GM23338 (cell line): Measurements from ENCODE around the gene LRMDA. TPM values are rescaled to one million over a fixed set of nuclear protein-coding genes. Genes with fewer than 3 reads are reported as not detected.

Experiments
- ATAC-seq: fragments of 200-7000 bp; cut with Tn5 transposase; 3 replicates; pipeline ENCODE4 v1.9.1; 2020
- DNase-seq: peaks from one replicate; pipeline ENCODE4 v3.0.0-alpha.2; 2015; ENCODE audit warnings: low spot score
- H2AFZ ChIP-seq: fragments of 200-600 bp; sonication (generic); 2 replicates; pipeline ENCODE4 v1.8.0; 2016; ENCODE audit warnings: antibody characterized with exemption, mild to moderate bottlenecking, moderate library complexity
- H3F3A ChIP-seq: fragments of 200-600 bp; sonication (generic); replicated peaks from 2 replicates; pipeline ENCODE4 v1.8.0; 2017; ENCODE audit warnings: antibody characterized with exemption, mixed run types, low read depth
- H3K27ac ChIP-seq: fragments of 200-600 bp; sonication (generic); 2 replicates; pipeline ENCODE4 v1.6.1; 2016; ENCODE audit warnings: low read depth
- H3K27me3 ChIP-seq: fragments of 200-600 bp; sonication (generic); 2 replicates; pipeline ENCODE4 v1.8.0; 2016; ENCODE audit warnings: mild to moderate bottlenecking, mixed run types, moderate library complexity; ENCODE audit not compliant: insufficient read depth
- H3K36me3 ChIP-seq: fragments of 200-600 bp; sonication (generic); 2 replicates; pipeline ENCODE4 v1.8.0; 2016; ENCODE audit warnings: mild to moderate bottlenecking; ENCODE audit not compliant: insufficient read depth
- H3K4me1 ChIP-seq: fragments of 200-600 bp; sonication (generic); 2 replicates; pipeline ENCODE4 v1.8.0; 2016; ENCODE audit warnings: mild to moderate bottlenecking, moderate library complexity; ENCODE audit not compliant: insufficient read depth
- H3K4me2 ChIP-seq: fragments of 200-600 bp; sonication (generic); 2 replicates; pipeline ENCODE4 v1.7.1; 2017; ENCODE audit warnings: mixed run types
- H3K4me3 ChIP-seq: fragments of 200-600 bp; sonication (generic); 2 replicates; pipeline ENCODE4 v1.6.1; 2016; ENCODE audit warnings: mixed run types
- H3K79me2 ChIP-seq: fragments of 200-600 bp; sonication (generic); replicated peaks from 2 replicates; pipeline ENCODE4 v1.8.0; 2017; ENCODE audit warnings: mild to moderate bottlenecking; ENCODE audit not compliant: insufficient read depth
- H3K9me2 ChIP-seq: fragments of 200-600 bp; sonication (generic); 2 replicates; pipeline ENCODE4 v1.8.0; 2017; ENCODE audit not compliant: insufficient read depth
- H4K20me1 ChIP-seq: fragments of 200-600 bp; sonication (generic); replicated peaks from 2 replicates; pipeline ENCODE4 v1.8.0; 2017; ENCODE audit warnings: mild to moderate bottlenecking; ENCODE audit not compliant: insufficient read depth
- H3K27ac Mint-ChIP-seq: 2 replicates; pipeline ENCODE4 v1.8.0; 2020; ENCODE audit warnings: inconsistent platforms, mild to moderate bottlenecking, moderate library complexity, mixed read lengths
- H3K27me3 Mint-ChIP-seq: 3 replicates; pipeline ENCODE4 v1.8.0; 2022; ENCODE audit warnings: low read depth, mild to moderate bottlenecking, moderate library complexity, mixed read lengths, inconsistent platforms; ENCODE audit not compliant: insufficient read depth, poor library complexity
- H3K36me3 Mint-ChIP-seq: 3 replicates; pipeline ENCODE4 v1.8.0; 2021; ENCODE audit warnings: low read depth, mild to moderate bottlenecking, inconsistent platforms, moderate library complexity, mixed read lengths
- H3K4me1 Mint-ChIP-seq: 3 replicates; pipeline ENCODE4 v1.8.0; 2020; ENCODE audit warnings: mild to moderate bottlenecking, inconsistent platforms, mixed read lengths
- H3K4me3 Mint-ChIP-seq: 3 replicates; pipeline ENCODE4 v1.8.0; 2021; ENCODE audit warnings: moderate library complexity, mild to moderate bottlenecking, inconsistent platforms, mixed read lengths
- H3K9me3 Mint-ChIP-seq: 3 replicates; pipeline ENCODE4 v1.8.0; 2020; ENCODE audit warnings: moderate library complexity, mild to moderate bottlenecking, inconsistent platforms, mixed read lengths
- CTCF ChIP-seq, 2 experiments: fragments of 200-600 bp in 1 of 2; sonication (generic) in 1 of 2; conservative IDR thresholded peaks; 2 replicates each; pipeline versions ENCODE4 v1.5.1 to v1.6.1; 2016 to 2017; ENCODE audit warnings: antibody characterized with exemption in 2 of 2, low read depth in 2 of 2, mild to moderate bottlenecking in 2 of 2, moderate library complexity in 1 of 2
- EZH2 ChIP-seq: fragments of 200-600 bp; sonication (generic); IDR thresholded peaks from one replicate; pipeline ENCODE4 v1.8.0; 2017; ENCODE audit warnings: antibody characterized with exemption, mild to moderate bottlenecking, low read depth; ENCODE audit not compliant: unreplicated experiment
- EZH2phosphoT487 ChIP-seq: fragments of 200-600 bp; sonication (generic); IDR thresholded peaks from one replicate; pipeline ENCODE4 v1.8.1; 2018; ENCODE audit warnings: antibody characterized with exemption; ENCODE audit not compliant: unreplicated experiment
- NANOG ChIP-seq: IDR thresholded peaks from 2 replicates; pipeline ENCODE4 v1.6.1; 2016; ENCODE audit warnings: antibody characterized with exemption, borderline replicate concordance
- POLR2AphosphoS5 ChIP-seq: IDR thresholded peaks from 2 replicates; pipeline ENCODE4 v1.6.1; 2016; ENCODE audit warnings: antibody characterized with exemption, low read depth
- REST ChIP-seq: IDR thresholded peaks from one replicate; pipeline ENCODE4 v1.6.1; 2018; ENCODE audit warnings: antibody characterized with exemption; ENCODE audit not compliant: unreplicated experiment
- STAT1 ChIP-seq: IDR thresholded peaks from one replicate; pipeline ENCODE4 v1.6.1; 2016; ENCODE audit warnings: antibody characterized with exemption; ENCODE audit not compliant: unreplicated experiment
- ZNF114 ChIP-seq: fragments of 250-450 bp; sonication (Bioruptor Pico); IDR thresholded peaks from 2 replicates; pipeline ENCODE4 v1.5.0; 2020; ENCODE audit warnings: mild to moderate bottlenecking, moderate library complexity
- ZNF331 ChIP-seq: fragments of 250-450 bp; sonication (Bioruptor Pico); IDR thresholded peaks from 2 replicates; pipeline ENCODE4 v1.5.0; 2020; ENCODE audit warnings: low read depth, mild to moderate bottlenecking, moderate library complexity
- ZNF462 ChIP-seq: fragments of 250-450 bp; sonication (Bioruptor Pico); IDR thresholded peaks from 2 replicates; pipeline ENCODE4 v1.5.0; 2020; ENCODE audit warnings: mild to moderate bottlenecking, moderate library complexity
- polyA plus RNA-seq: library from polyadenylated mRNA; unstranded; fragments of >200 nt; fragmentation: Nextera tagmentation; extraction: Ambion mirVana; gene quantifications from 2 replicates; pipeline ENCODE4 v1.2.1, GENCODE V29; 2016
- total RNA-seq: library from RNA; depleted of rRNA; stranded (reverse); fragments of >200 nt; shearing (Covaris generic); gene quantifications from 2 replicates; pipeline ENCODE4 v1.2.3, GENCODE V29; 2014

Gene LRMDA
- total and polyA plus RNA-seq, 2 experiments from 2014 or later, result 0.90 to 1.8 TPM

GRCh38 chr10:75651417-75651816, 220.0 kb downstream of the LRMDA start:
- H3K4me3 Mint-ChIP-seq, result no peak overlapping the region
- no peaks in the 10 kb centered on the region for H3K9me2 ChIP-seq
- no peaks in the 10 kb centered on the region for H3K79me2 ChIP-seq
- peak; percentile 76 to 80 for TF ChIP-seq CTCF (conservative IDR thresholded peaks at IDR 0.05; ENCODE audit: low read depth in 2 of 2)
- no peak for TF ChIP-seq EZH2
- TF ChIP-seq NANOG, result no peak
- TF ChIP-seq POLR2AphosphoS5, result no peak
- no peaks in the 10 kb centered on the region for H3K4me1 ChIP-seq
- H3K27me3 ChIP-seq, result 0 out of 2 replicates have a peak, but pooled peaks cover 3% of the 10 kb centered on the region
- no peaks in the 10 kb centered on the region for H4K20me1 ChIP-seq
- H3K27ac Mint-ChIP-seq, result no peak overlapping the region
- no peaks in the 10 kb centered on the region for H3K36me3 Mint-ChIP-seq
- no peaks in the 10 kb centered on the region for H3K9me3 Mint-ChIP-seq
- DNase-seq, result peak; percentile 74
- H3K4me2 ChIP-seq, result no peak overlapping the region
- H2AFZ ChIP-seq, result no peak overlapping the region
- H3K36me3 ChIP-seq, result no peaks in the 10 kb centered on the region
- no peaks in the 10 kb centered on the region; the same call in 2 of the 3 replicates for H3K4me1 Mint-ChIP-seq
- H3K27ac ChIP-seq, result no peak overlapping the region
- peaks cover 4% of the 10 kb centered on the region for H3K27me3 Mint-ChIP-seq
- H3F3A ChIP-seq, result no peaks in the 10 kb centered on the region
- no peak overlapping the region for H3K4me3 ChIP-seq
- ATAC-seq, result peak; percentile 88

GRCh38 chr10:75652146-75652740, 220.8 kb downstream of the LRMDA start:
- Mint-ChIP-seq H3K27ac (no peak overlapping the region), H3K27me3 (peaks cover 4% of the 10 kb centered on the region), H3K9me3 (no peaks in the 10 kb centered on the region), H3K4me1 (no peaks in the 10 kb centered on the region; the same call in 2 of the 3 replicates), H3K36me3 (no peaks in the 10 kb centered on the region), H3K4me3 (no peak overlapping the region)
- no peaks in the 10 kb centered on the region for H3K79me2 ChIP-seq
- H3K4me1 ChIP-seq, result no peaks in the 10 kb centered on the region
- no peak overlapping the region for H3K4me3 ChIP-seq
- no peak overlapping the region for H3K27ac ChIP-seq
- no peak for ATAC-seq
- no peak for DNase-seq
- no peaks in the 10 kb centered on the region for H3K36me3 ChIP-seq
- no peaks in the 10 kb centered on the region; the same call in 1 of the 2 replicates for H3K9me2 ChIP-seq
- H2AFZ ChIP-seq, result no peak overlapping the region
- no peaks in the 10 kb centered on the region for H4K20me1 ChIP-seq
- no peak overlapping the region for H3K4me2 ChIP-seq
- 0 out of 2 replicates have a peak, but pooled peaks cover 3% of the 10 kb centered on the region for H3K27me3 ChIP-seq
- no peaks in the 10 kb centered on the region for H3F3A ChIP-seq
- TF ChIP-seq STAT1 (no peak), POLR2AphosphoS5 (no peak), ZNF331 (CRISPR knock-in tag) (no peak), ZNF114 (no peak), NANOG (no peak), REST (no peak), EZH2phosphoT487 (no peak), ZNF462 (CRISPR knock-in tag) (no peak)
